Neutrophil (primary cell): ENCODE measurements around the gene USP12.

Source experiments
- H3K27ac ChIP-seq: fragments of 200-600 bp; sonication (generic); 2 replicates; pipeline ENCODE4 v1.5.1; 2016; ENCODE audit warnings: mild to moderate bottlenecking, moderate library complexity
- H3K27me3 ChIP-seq: fragments of 200-600 bp; sonication (generic); 2 replicates; pipeline ENCODE4 v1.6.0; 2016; ENCODE audit warnings: mild to moderate bottlenecking
- H3K36me3 ChIP-seq: fragments of 200-600 bp; sonication (generic); 2 replicates; pipeline ENCODE4 v1.5.1; 2017
- H3K4me1 ChIP-seq, 2 experiments: fragments of 200-600 bp in 1 of 2; sonication (generic) in 1 of 2; 1 replicate in 1 of 2; 2 replicates in 1 of 2; pipeline versions ENCODE4 v1.5.1 to v1.6.1; 2013 to 2016; ENCODE audit warnings: low read depth in 1 of 2, low read length in 1 of 2, mild to moderate bottlenecking in 1 of 2, moderate library complexity in 1 of 2; ENCODE audit not compliant: control insufficient read depth in 1 of 2, insufficient read depth in 1 of 2
- H3K4me3 ChIP-seq, 2 experiments: fragments of 200-600 bp in 1 of 2; sonication (generic) in 1 of 2; 1 replicate in 1 of 2; 2 replicates in 1 of 2; pipeline ENCODE4 v1.5.1; 2013 to 2016; ENCODE audit warnings: low read depth in 1 of 2, low read length in 1 of 2, mild to moderate bottlenecking in 1 of 2, moderate library complexity in 1 of 2
- H3K9me3 ChIP-seq: fragments of 200-600 bp; sonication (generic); 2 replicates; pipeline ENCODE4 v1.5.1; 2016
- TF ChIP-seq, protein P1 (sequence below): fragments of 200-600 bp; sonication (generic); IDR thresholded peaks from 2 replicates; pipeline ENCODE4 v1.5.1; 2016; ENCODE audit warnings: antibody characterized with exemption

The USP12 gene

DNA sequence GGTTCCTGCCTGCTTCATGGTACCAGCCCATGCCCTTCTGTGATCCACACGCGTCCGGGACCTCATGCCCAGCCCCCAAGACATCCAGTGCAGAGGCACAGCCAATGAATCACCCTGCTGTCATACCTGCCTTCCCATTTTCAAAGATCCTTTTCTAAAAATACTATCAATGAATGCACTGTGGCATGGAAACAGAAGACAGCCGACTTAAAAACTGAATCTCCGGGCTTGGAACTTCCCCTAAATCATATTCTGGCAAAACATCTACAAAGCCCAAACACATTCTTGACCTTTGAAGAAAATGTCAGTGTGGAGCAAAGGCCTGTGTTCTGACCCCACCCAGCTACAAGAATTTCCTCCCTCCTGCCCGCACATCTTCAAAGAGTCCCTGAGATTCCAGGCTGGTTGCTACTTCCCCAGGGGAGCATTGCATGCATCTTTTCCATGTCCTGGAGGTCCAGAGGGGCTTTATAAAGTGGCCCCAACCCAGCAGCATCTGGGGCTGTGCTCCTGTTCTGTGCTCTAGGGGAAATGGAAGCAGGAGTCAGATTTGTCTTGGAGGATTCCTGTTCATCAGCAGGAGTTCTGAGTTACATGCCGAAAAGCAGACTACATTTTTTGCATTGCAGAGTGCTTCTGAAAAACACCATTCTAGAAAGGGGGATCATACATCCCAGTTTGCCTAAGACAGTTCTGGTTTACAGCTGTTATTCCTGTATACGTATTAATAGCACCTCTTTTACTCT, 135.2 kb downstream of the USP12 start:
- H3K27ac ChIP-seq = no peak overlapping the region
- no peaks in the 10 kb centered on the region for H3K36me3 ChIP-seq
- TF ChIP-seq, protein P1, sequence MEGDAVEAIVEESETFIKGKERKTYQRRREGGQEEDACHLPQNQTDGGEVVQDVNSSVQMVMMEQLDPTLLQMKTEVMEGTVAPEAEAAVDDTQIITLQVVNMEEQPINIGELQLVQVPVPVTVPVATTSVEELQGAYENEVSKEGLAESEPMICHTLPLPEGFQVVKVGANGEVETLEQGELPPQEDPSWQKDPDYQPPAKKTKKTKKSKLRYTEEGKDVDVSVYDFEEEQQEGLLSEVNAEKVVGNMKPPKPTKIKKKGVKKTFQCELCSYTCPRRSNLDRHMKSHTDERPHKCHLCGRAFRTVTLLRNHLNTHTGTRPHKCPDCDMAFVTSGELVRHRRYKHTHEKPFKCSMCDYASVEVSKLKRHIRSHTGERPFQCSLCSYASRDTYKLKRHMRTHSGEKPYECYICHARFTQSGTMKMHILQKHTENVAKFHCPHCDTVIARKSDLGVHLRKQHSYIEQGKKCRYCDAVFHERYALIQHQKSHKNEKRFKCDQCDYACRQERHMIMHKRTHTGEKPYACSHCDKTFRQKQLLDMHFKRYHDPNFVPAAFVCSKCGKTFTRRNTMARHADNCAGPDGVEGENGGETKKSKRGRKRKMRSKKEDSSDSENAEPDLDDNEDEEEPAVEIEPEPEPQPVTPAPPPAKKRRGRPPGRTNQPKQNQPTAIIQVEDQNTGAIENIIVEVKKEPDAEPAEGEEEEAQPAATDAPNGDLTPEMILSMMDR = no peak
- H3K27me3 ChIP-seq = peaks cover 33% of the 10 kb centered on the region
- no peak overlapping the region for H3K4me3 ChIP-seq
- H3K9me3 ChIP-seq = no peaks in the 10 kb centered on the region
- H3K4me1 ChIP-seq = no peaks in the 10 kb centered on the region

DNA sequence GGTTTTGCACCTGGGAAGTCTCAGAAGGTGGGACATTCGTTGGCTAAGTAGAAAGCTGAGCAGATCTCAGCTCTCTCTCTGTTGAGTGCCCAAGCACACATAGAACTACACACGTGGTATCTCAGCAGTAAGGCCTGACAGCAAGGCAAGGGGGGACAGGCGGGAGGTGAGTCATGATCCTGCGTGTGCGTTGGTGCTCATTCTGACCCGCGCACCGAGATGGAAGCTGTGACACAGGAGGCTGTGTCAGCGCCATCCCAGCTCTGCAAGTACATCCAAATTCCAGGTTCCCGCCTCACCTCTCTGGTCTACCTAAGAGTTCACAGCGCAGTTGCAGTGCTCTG, 135.7 kb downstream of the USP12 start:
- no peaks in the 10 kb centered on the region for H3K4me1 ChIP-seq
- TF ChIP-seq, protein P1 = no peak
- no peak overlapping the region for H3K4me3 ChIP-seq
- no peak overlapping the region for H3K27ac ChIP-seq
- H3K36me3 ChIP-seq = no peaks in the 10 kb centered on the region
- H3K27me3 ChIP-seq = peaks cover 33% of the 10 kb centered on the region
- no peaks in the 10 kb centered on the region for H3K9me3 ChIP-seq

DNA sequence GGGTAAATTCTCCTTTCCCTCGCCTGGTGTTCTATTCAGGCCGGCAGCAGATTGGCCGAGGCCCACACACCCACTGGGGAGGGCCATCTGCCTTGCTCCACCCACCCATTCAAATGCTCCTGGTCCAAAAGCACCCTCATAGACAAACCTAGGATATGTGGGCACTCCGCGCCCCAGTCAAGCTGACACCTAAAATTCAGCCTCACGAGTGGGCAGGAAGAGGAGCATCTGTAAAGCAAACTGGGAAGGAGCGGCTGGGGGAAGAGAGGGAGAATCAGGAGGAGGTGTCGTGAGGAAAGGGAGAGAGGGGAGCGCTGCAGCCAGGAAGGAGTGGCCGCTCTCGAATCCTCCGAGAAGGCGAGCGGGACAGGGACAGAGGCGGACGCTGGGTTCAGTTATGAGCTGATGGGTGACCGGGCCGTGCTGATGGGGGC, 136.9 kb downstream of the USP12 start:
- Histone ChIP-seq H3K27ac (no peak overlapping the region), H3K27me3 (peaks cover 33% of the 10 kb centered on the region), H3K4me1 (no peaks in the 10 kb centered on the region), H3K4me3 (no peak overlapping the region), H3K36me3 (no peaks in the 10 kb centered on the region), H3K9me3 (no peaks in the 10 kb centered on the region)
- TF ChIP-seq, protein P1 = no peak

DNA sequence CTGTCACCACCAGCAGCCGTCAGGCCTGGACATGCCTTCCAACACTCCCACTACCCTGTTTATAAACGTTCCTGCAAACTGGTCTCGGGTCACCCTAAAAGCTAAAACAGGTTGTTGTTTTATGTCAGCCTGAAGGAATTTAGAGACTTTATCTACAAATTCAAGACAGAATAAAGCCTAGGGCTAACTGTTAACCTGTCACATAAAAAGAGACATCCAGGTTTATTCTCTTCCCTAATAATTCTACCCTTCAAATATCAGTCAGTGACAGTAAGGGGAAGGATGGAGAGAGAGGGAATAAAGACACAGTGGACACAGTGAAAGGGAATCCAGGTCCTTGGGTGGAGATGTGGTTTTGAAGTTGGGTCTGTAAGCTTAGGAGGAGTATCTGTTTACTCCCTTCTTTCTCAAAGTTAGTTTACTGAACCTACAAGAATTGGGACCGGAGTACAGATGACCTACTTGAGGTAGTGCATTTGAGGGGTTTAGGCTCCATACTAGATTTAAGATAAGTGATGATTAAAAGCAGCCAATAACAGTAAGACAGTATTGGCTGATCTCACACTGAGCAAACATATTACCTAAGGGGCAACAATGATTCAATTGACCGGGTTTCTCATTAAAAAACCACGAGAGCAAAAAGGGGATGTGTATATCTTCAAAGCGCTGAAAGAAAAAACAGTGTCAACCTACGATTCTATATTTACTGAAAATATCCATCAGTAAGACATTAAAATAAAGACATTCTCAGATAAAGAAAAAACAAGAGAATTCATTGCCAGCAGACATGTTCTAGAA, 142.7 kb downstream of the USP12 start:
- Histone ChIP-seq H3K27ac (no peak overlapping the region), H3K4me1 (peaks cover 0 to 19% of the 10 kb centered on the region in 2 experiments)

DNA sequence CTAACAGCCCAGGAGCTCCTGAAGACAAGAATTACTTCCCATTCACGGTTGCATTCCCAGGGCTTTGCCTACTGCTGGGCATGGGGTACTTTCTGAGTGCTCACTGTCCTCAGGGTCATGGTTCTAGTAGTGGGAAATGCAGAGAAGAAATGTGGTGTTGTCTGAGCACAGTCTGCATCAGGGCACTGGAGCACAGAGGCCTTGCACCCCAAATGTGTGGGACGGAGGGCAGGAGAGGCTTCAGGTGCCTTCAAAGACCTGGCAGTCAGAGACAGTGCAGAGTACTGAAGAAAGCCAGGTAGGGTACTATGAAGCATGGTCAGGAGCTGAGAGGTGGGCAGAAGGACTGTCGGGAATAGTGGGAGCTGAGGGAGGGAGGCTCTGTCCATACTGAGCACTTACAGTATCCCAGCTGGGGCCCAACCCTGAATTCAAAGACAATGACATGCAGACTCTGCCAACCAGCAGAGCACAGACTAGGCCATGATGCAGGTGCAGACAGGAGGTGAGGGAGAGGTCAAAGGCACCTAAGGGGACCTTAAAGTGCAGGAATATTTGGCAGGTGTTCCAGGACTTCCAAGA, 144.4 kb downstream of the USP12 start:
- peaks cover 0 to 23% of the 10 kb centered on the region in 2 experiments for H3K4me1 ChIP-seq
- no peak overlapping the region for H3K27ac ChIP-seq
- H3K36me3 ChIP-seq = no peaks in the 10 kb centered on the region
- H3K9me3 ChIP-seq = no peaks in the 10 kb centered on the region
- TF ChIP-seq, protein P1 = no peak
- H3K4me3 ChIP-seq = no peak overlapping the region
- H3K27me3 ChIP-seq = no peaks in the 10 kb centered on the region

More for the DNA sequence above, 142.7 kb downstream of the USP12 start:
- Histone ChIP-seq H3K9me3 (no peaks in the 10 kb centered on the region), H3K27me3 (peaks cover 1% of the 10 kb centered on the region), H3K4me3 (no peak overlapping the region), H3K36me3 (no peaks in the 10 kb centered on the region)
- TF ChIP-seq, protein P1 = no peak
